D341Med (cell line): Measurements from ENCODE around the gene CYSTM1.

ENCODE experiments used
- DNase-seq: peaks from one replicate; pipeline ENCODE4 v3.0.0; 2012; ENCODE audit warnings: low spot score

The CYSTM1 gene

GRCh38 chr5:140174465-140175366, at the start of gene CYSTM1:
CYSTM1 (plus strand) TSS chr5:140175188; CDS start chr5:140194466, 19,278 bp downstream.
- peak; percentile 97 for DNase-seq

- no peak for DNase-seq
Measured at GRCh38 chr5:140125637-140126036, 49.4 kb upstream of the CYSTM1 start, which contains the start of gene IGIP. IGIP (plus strand) TSS chr5:140125937; CDS start chr5:140128477, 2,540 bp downstream.

DNA sequence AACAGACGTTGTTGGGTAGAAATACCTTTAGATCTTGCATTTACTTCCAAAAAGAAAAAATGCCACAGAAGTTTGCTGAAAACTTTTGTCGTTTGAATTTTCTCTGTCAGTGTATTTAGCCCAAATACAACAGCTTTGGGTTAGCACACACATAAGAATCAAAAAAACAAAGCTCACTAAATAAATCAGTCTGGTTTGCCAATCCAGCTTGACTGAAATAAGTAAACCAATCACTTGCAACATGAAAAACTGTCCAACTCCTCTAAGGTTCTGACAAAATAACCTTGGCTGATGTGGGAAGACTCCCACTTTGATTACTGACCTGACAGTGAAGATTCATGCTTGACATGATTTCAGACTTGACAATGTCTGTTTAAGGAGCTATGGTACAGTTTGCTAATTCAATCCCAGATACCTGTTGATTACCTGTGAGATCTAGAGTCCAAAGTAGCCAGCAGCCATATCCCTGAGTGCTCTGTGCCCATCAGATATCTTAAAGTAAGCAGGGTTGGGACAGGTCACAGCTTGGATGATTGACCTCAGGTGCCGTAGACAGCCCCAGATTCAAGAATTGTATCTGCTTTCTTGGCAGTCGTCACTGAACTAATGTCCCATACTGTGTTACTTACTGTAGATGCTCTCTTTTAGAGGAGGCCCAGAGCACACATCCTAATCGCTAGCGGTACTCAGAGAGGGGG, 48.5 kb upstream of the CYSTM1 start:
- DNase-seq = no peak

DNA sequence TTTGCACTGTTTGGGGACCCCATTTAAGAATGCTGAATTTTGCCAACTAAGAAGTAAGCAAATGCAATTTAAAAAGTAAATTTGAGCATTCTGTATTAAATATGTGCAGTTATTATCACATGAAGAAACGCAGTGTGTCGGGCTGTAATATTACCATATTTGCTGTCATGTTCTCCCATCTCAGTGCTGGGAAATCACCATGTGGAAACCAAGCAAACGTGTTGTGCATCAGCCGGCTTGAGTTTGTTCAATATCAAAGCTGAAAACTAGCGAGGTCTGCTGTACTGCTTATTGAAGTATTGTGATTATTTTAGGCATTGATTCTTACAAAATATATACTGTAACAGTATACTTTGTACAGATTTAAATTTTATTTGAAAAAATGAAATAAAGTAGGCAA, 46.6 kb upstream of the CYSTM1 start:
- DNase-seq = no peak

- DNase-seq = no peak
Measured at GRCh38 chr5:140130949-140131733, 43.8 kb upstream of the CYSTM1 start.

GRCh38 chr5:140131967-140132409, 43.0 kb upstream of the CYSTM1 start:
- no peak for DNase-seq

- DNase-seq = no peak
Measured at GRCh38 chr5:140133514-140134167, 41.3 kb upstream of the CYSTM1 start.

- no peak for DNase-seq
Measured at GRCh38 chr5:140134277-140134935, 40.6 kb upstream of the CYSTM1 start.

DNA sequence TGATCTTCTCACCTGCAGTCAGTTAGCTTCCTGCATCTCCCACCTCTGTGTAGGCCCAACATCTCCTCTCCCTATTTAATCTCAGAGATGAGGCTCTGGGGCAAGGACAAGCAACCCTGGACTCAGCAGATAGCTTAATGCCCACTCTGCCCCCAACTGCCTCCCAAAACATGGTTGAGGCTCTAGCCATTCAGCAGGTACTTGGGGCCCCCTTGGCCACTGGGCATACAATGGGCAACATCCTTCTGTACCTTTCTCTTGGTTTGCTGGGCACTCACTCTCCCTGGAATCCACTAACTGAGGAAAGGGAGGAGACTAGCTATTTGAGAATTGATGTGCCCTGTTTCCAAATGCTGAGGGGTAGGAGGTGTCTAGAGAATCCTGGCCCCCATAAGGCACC, 39.9 kb upstream of the CYSTM1 start:
- no peak for DNase-seq

DNA sequence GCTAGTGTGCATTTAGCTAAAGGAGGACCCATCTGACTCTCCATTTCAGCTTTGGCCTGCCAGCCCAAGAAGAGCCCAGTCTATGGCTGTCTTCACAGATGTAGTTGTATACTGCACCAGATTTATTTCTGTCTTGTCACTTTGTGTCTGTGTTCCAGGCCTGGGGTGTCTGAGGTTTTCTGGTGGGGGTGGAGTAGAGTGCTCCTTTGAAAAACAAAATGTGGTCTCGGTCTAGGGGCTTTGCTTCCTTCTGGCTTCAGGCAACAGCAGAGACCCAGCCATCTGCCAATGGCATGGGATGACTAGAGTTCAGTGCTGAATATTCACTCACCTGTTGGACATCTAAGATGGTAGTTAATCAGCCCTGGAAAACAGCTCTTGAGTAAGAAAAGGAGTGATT, 38.4 kb upstream of the CYSTM1 start:
- no peak for DNase-seq

DNA sequence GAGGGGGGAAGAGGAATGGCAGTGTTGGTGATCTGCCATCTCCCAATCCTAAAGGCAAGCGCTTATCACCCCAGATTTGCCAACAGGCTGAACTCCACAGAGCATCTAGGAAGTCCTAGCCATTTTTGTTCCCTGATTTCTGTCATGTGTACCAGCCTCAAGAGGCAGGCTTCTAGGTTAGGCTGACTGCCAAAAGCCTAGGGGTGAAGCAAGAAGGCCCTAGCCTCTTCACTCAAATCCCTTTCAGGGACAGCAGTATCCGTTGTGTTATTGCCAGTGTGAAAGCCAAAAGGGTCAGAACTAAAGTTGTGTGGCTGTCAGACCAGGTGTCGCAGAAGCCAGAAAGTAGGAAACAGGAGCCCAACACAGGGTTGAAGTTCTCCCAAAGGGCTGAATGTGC, 34.6 kb upstream of the CYSTM1 start:
- no peak for DNase-seq

DNA sequence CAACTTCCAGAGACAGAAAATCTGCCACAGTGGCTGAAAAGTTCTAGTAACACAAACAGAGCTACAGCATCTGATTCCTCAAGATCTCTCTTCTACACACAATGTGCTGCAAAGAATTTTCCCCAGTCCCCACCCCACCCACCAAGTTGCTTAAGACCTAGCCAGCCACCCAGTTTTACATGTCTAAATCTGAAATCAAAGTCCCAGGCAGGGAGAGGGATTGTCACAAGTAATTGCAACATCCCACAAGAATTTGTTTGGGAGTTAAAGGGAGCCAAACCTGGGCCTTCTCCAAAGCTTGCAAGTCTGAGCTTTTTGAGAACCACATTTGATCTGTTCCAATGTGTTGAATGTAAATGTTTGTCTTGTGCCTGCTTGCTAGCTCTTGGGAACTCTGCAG, 33.7 kb upstream of the CYSTM1 start:
- DNase-seq = no peak

DNA sequence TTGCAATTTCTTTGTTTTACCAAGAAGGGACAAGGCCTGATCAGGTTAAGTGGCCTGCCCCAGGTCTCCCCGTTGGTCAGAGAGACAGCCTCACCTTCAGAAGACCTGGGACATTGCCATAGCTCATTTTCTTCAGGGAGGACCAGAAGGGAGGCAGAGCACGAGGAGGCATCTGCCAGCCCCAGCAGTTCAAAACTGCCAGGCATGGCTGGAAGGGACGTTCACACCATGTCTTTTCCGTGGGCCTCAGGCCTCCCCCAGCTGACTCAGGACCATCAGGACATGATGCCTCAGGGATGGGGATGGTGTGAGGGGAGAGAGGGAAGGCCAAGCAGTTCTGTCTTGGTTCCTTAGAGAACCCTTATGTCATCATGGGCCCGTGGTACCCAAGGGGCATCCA, 32.7 kb upstream of the CYSTM1 start:
- DNase-seq = no peak

- DNase-seq = no peak
Measured at GRCh38 chr5:140142856-140143255, 32.1 kb upstream of the CYSTM1 start.

- DNase-seq = no peak
Measured at GRCh38 chr5:140143521-140144258, 31.3 kb upstream of the CYSTM1 start.

DNA sequence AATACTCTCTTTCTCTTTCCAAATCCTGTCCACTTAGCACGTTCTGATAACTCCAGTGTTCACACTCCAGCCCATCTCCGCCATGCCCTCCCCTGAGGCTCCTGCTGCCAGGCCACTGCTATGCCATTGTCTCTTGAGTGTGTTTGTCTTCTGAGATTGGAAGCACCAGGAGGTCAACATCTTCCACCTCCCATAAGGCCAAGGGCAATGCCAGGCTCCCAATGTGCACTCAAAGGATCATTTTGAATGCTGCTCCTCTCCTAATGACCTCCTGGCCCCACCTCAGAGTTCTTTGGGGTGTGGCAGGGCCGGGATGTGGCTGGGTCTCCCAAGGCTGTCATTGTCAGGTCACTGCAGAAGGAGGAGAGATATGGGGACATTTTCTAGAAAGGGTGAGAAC, 29.7 kb upstream of the CYSTM1 start:
- no peak for DNase-seq

GRCh38 chr5:140145818-140146522, 29.0 kb upstream of the CYSTM1 start:
- DNase-seq = no peak

DNA sequence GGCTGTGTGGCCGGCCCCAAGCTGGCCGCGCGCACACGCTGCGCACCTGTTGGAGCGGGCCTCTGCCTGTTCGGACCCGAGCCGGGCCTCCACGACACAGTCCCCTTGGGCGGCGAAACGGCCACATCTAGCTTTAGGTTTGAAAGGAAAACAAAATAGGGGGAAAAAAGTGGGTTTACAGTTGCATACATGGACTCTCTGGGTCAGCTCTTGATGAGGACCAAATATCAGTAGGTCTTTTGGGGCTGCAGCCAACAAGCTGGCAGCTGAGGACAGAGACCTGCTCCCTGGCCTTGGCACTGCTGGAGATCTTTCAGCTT, 28.5 kb upstream of the CYSTM1 start:
- DNase-seq = no peak

DNA sequence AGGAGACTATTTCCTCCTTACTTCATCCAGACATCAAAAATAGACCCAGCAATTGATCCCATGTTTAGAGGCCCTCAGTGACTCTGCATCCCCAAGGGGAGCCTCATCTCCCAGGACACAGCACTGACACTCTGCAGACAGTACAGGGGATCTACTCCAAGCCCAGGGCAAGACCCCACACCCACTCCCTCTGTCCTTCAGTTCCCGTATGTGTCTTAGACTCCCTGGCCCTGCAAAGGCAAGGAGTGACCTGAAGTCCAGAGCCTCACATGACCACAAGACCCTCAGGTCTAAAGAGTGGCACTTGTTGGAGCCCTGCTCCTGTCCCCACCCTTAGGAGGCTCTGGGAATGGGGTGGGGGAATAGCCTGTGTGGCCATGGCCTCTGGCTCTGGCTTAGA, 27.5 kb upstream of the CYSTM1 start:
- DNase-seq = no peak

- DNase-seq = no peak
Measured at GRCh38 chr5:140148508-140148907, 26.5 kb upstream of the CYSTM1 start.
